HepG2 (cell line): ENCODE measurements around the gene YIPF3. TPM values are rescaled to one million over a fixed set of nuclear protein-coding genes. Genes with fewer than 3 reads are reported as not detected.

Experiments
- BORCS8-MEF2B ChIP-seq: sonication (generic); formaldehyde crosslinking; IDR thresholded peaks from 2 replicates; pipeline ENCODE4 v1.8.0; 2022; ENCODE audit warnings: mild to moderate bottlenecking, missing genetic modification reagents
- MED1 ChIP-seq: sonication (generic); formaldehyde crosslinking; IDR thresholded peaks from 2 replicates; pipeline ENCODE4 v1.4.0; 2020; ENCODE audit warnings: missing genetic modification reagents
- MEF2D ChIP-seq: sonication (generic); formaldehyde crosslinking; IDR thresholded peaks from 2 replicates; pipeline ENCODE4 v1.5.1; 2020; ENCODE audit warnings: mild to moderate bottlenecking, missing genetic modification reagents
- NCOR1 ChIP-seq: fragments of 200-600 bp; sonication (generic); IDR thresholded peaks from 2 replicates; pipeline ENCODE4 v1.7.0; 2017; ENCODE audit warnings: antibody characterized with exemption, low read length, borderline replicate concordance
- PATZ1 ChIP-seq: sonication (generic); formaldehyde crosslinking; IDR thresholded peaks from 2 replicates; pipeline ENCODE4 v1.4.0; 2020; ENCODE audit warnings: missing genetic modification reagents
- PITX1 ChIP-seq: sonication (generic); formaldehyde crosslinking; IDR thresholded peaks from 2 replicates; pipeline ENCODE4 v1.5.1; 2020; ENCODE audit warnings: mild to moderate bottlenecking, missing genetic modification reagents
- PTBP1 ChIP-seq: fragments of 200-400 bp; formaldehyde crosslinking; IDR thresholded peaks from 2 replicates; pipeline ENCODE4 v1.6.1; 2018; ENCODE audit warnings: low read length, low read depth; ENCODE audit not compliant: poor library complexity, severe bottlenecking
- RARG ChIP-seq: sonication (generic); formaldehyde crosslinking; IDR thresholded peaks from 2 replicates; pipeline ENCODE4 v1.4.0; 2020; ENCODE audit warnings: low read depth, mild to moderate bottlenecking, missing genetic modification reagents
- SAP130 ChIP-seq: IDR thresholded peaks from 2 replicates; pipeline ENCODE4 v1.6.1; 2016; ENCODE audit warnings: low read depth
- SOX13 ChIP-seq, 3 experiments: fragments of 450-650 bp in 1 of 3; sonication (generic) in 1 of 3; formaldehyde crosslinking in 1 of 3; IDR thresholded peaks in 2 of 3; conservative IDR thresholded peaks in 1 of 3; 2 replicates each; pipeline versions ENCODE4 v1.5.0 to v1.6.1; 2016 to 2020; ENCODE audit warnings: antibody characterized with exemption in 1 of 3, mild to moderate bottlenecking in 1 of 3, missing compliant biosample characterization in 1 of 3, missing genetic modification reagents in 1 of 3, moderate library complexity in 1 of 3
- TARDBP ChIP-seq: sonication (generic); formaldehyde crosslinking; IDR thresholded peaks from 2 replicates; pipeline ENCODE4 v1.8.0; 2022; ENCODE audit warnings: mild to moderate bottlenecking, missing genetic modification reagents
- TBX2 ChIP-seq: sonication (generic); formaldehyde crosslinking; IDR thresholded peaks from 2 replicates; pipeline ENCODE4 v1.5.0; 2020; ENCODE audit warnings: missing genetic modification reagents, mild to moderate bottlenecking, borderline replicate concordance
- TCF7L2 ChIP-seq: IDR thresholded peaks from 2 replicates; pipeline ENCODE4 v1.6.1; 2011; ENCODE audit warnings: mild to moderate bottlenecking, low read depth, low read length, moderate library complexity
- TEAD3 ChIP-seq: optimal IDR thresholded peaks from 2 replicates; pipeline ENCODE3; 2016; ENCODE audit warnings: borderline replicate concordance
- XRCC5 ChIP-seq: fragments of 200-400 bp; formaldehyde crosslinking; optimal IDR thresholded peaks from 2 replicates; pipeline ENCODE3; 2017; ENCODE audit warnings: mild to moderate bottlenecking, low read length
- ZFP82 ChIP-seq: sonication (generic); formaldehyde crosslinking; IDR thresholded peaks from 2 replicates; pipeline ENCODE4 v1.5.1; 2020; ENCODE audit warnings: mild to moderate bottlenecking, missing genetic modification reagents, borderline replicate concordance
- ZNF180 ChIP-seq: sonication (generic); formaldehyde crosslinking; IDR thresholded peaks from 2 replicates; pipeline ENCODE4 v1.4.0; 2020; ENCODE audit warnings: low read depth, missing genetic modification reagents, borderline replicate concordance
- ZNF264 ChIP-seq: sonication (generic); formaldehyde crosslinking; IDR thresholded peaks from 2 replicates; pipeline ENCODE4 v1.4.0; 2020; ENCODE audit warnings: missing genetic modification reagents
- ZNF569 ChIP-seq: sonication (generic); formaldehyde crosslinking; IDR thresholded peaks from 2 replicates; pipeline ENCODE4 v1.5.0; 2020; ENCODE audit warnings: mild to moderate bottlenecking, missing genetic modification reagents, moderate library complexity, borderline replicate concordance
- ZNF768 ChIP-seq: sonication (generic); formaldehyde crosslinking; IDR thresholded peaks from 2 replicates; pipeline ENCODE4 v1.4.0; 2020; ENCODE audit warnings: missing genetic modification reagents
- polyA plus RNA-seq, 8 experiments: library from polyadenylated mRNA; depleted of rRNA in 3 of 8; stranded (reverse) in 7 of 8; unstranded in 1 of 8; fragments of >200 nt; fragmentation: Illumina TruSeq in 4 of 8; extraction: Trizol in 4 of 8; gene quantifications; 2 replicates each; pipeline versions ENCODE4 v1.2.1 to v1.2.3, GENCODE V29; 2011 to 2016; ENCODE audit warnings: low read depth in 4 of 8, missing spikeins in 1 of 8, mixed read lengths in 1 of 8; ENCODE audit not compliant: insufficient read depth in 1 of 8
- total RNA-seq, 5 experiments: library from RNA; depleted of rRNA; stranded (reverse); fragments of >200 nt; fragmentation: Illumina TruSeq; extraction: Trizol; gene quantifications; 2 replicates each; pipeline ENCODE4 v1.2.3, GENCODE V29; 2016; ENCODE audit warnings: low read depth in 1 of 5
- TF ChIP-seq, protein P1 (sequence below): sonication (generic); formaldehyde crosslinking; IDR thresholded peaks from 2 replicates; pipeline ENCODE4 v1.5.1; 2020; ENCODE audit warnings: missing genetic modification reagents, mild to moderate bottlenecking, borderline replicate concordance
- TF ChIP-seq, protein P2 (sequence below): sonication (generic); formaldehyde crosslinking; conservative IDR thresholded peaks from 2 replicates; pipeline ENCODE4 v1.8.1; 2023; ENCODE audit warnings: missing genetic modification reagents
- TF ChIP-seq, protein P3 (sequence below): sonication (generic); formaldehyde crosslinking; IDR thresholded peaks from 2 replicates; pipeline ENCODE4 v1.4.0; 2020; ENCODE audit warnings: missing genetic modification reagents

YIPF3 gene
- total and polyA plus RNA-seq, 2 of the 13 experiments (the other 11 are each of a cell fraction or from before 2014, with no cell fraction given) = 107 to 206 TPM

DNA sequence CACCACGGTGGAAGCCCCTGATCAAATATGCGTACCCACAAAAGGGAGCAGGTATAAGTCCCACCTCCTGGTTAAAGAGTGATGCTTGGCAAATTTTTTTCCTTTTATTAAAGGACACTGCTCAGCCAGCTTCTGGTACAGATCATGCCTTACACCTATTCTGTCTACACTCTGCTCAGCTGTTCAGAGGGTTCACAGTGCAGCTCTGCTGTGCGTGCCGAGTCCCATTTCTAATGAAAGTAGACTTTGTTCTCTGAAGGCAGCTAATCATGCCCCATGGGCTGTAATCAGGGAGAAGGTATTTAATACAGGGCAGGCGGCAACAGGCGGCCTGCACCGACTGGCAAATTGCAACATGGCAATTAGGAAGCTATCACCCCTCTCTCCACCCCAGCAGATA is 22.9 kb downstream of the YIPF3 start (continued):
- TF ChIP-seq, protein P1, sequence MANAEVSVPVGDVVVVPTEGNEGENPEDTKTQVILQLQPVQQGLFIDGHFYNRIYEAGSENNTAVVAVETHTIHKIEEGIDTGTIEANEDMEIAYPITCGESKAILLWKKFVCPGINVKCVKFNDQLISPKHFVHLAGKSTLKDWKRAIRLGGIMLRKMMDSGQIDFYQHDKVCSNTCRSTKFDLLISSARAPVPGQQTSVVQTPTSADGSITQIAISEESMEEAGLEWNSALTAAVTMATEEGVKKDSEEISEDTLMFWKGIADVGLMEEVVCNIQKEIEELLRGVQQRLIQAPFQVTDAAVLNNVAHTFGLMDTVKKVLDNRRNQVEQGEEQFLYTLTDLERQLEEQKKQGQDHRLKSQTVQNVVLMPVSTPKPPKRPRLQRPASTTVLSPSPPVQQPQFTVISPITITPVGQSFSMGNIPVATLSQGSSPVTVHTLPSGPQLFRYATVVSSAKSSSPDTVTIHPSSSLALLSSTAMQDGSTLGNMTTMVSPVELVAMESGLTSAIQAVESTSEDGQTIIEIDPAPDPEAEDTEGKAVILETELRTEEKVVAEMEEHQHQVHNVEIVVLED (CRISPR knock-in tag) = no peak
- TF ChIP-seq MEF2D (peak; percentile 45; the same call in 1 of the 2 replicates), PATZ1 (CRISPR knock-in tag) (peak; percentile 31; the same call in 1 of the 2 replicates), ZNF264 (CRISPR knock-in tag) (0 out of 2 replicates have a peak, but pooled peaks have one; percentile 35), ZNF768 (CRISPR knock-in tag) (no peak), TARDBP (CRISPR knock-in tag) (peak; percentile 54; the same call in 1 of the 2 replicates), TCF7L2 (no peak), ZNF569 (no peak), XRCC5 (peak; percentile 70), MED1 (CRISPR knock-in tag) (peak; percentile 50; the same call in 1 of the 2 replicates), ZNF180 (CRISPR knock-in tag) (no peak), BORCS8-MEF2B (0 out of 2 replicates have a peak, but pooled peaks have one; percentile 33), SAP130 (CRISPR knock-in tag) (peak; percentile 85), TBX2 (CRISPR knock-in tag) (peak; percentile 63; the same call in 1 of the 2 replicates), NCOR1 (peak; percentile 90), ZFP82 (no peak), PITX1 (CRISPR knock-in tag) (peak; percentile 58; the same call in 1 of the 2 replicates), TEAD3 (CRISPR knock-in tag) (peak; percentile 88), RARG (CRISPR knock-in tag) (no peak), SOX13 (IDR thresholded peaks at IDR 0.05) (no peak), SOX13 (CRISPR knock-in tag; conservative IDR thresholded peaks at IDR 0.05 in 1 of 2, IDR thresholded peaks at IDR 0.05 in 1 of 2) (peak in 1 of 2 experiments; percentile 57; a peak in 1 of 4 replicates), PTBP1 (no peak)
- TF ChIP-seq, protein P2, sequence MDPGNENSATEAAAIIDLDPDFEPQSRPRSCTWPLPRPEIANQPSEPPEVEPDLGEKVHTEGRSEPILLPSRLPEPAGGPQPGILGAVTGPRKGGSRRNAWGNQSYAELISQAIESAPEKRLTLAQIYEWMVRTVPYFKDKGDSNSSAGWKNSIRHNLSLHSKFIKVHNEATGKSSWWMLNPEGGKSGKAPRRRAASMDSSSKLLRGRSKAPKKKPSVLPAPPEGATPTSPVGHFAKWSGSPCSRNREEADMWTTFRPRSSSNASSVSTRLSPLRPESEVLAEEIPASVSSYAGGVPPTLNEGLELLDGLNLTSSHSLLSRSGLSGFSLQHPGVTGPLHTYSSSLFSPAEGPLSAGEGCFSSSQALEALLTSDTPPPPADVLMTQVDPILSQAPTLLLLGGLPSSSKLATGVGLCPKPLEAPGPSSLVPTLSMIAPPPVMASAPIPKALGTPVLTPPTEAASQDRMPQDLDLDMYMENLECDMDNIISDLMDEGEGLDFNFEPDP (CRISPR knock-in tag) = no peak
- TF ChIP-seq, protein P3, sequence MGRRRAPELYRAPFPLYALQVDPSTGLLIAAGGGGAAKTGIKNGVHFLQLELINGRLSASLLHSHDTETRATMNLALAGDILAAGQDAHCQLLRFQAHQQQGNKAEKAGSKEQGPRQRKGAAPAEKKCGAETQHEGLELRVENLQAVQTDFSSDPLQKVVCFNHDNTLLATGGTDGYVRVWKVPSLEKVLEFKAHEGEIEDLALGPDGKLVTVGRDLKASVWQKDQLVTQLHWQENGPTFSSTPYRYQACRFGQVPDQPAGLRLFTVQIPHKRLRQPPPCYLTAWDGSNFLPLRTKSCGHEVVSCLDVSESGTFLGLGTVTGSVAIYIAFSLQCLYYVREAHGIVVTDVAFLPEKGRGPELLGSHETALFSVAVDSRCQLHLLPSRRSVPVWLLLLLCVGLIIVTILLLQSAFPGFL (CRISPR knock-in tag) = no peak
